Activated CD8-positive, alpha-beta memory T cell treated with anti-CD3 and anti-CD28 coated beads, Interleukin-2, amount 10 ng/mL, durations not matched to agents 7 days and 5 days (primary cell): Measurements from ENCODE around the gene ABTB2. TPM values are rescaled to one million over a fixed set of nuclear protein-coding genes. Genes with fewer than 3 reads are reported as not detected.
A peak's percentile ranks its signal among the peaks of the same experiment; 100 is the strongest.

ENCODE experiments used
- ATAC-seq: fragments of 150-1000 bp; cut with Tn5 transposase; one replicate; pipeline ENCODE4 v1.10.0; 2021; ENCODE audit warnings: moderate library complexity
- CTCF ChIA-PET: fragments of 350-600 bp; sonication (Branson Sonifier 250); formaldehyde crosslinking; loops from one replicate; lab custom pipeline; 2021; ENCODE audit warnings: antibody characterized with exemption; lab: Charles Lee
- DNase-seq: peaks from one replicate; pipeline ENCODE4 v3.0.0-alpha.2; 2020
- H3K27ac Mint-ChIP-seq: one replicate; pipeline ENCODE4 v1.8.0; 2021; ENCODE audit warnings: mild to moderate bottlenecking, mixed read lengths
- H3K27me3 Mint-ChIP-seq: one replicate; pipeline ENCODE4 v1.8.0; 2021; ENCODE audit warnings: mixed read lengths
- H3K36me3 Mint-ChIP-seq: one replicate; pipeline ENCODE4 v1.8.0; 2021; ENCODE audit warnings: mild to moderate bottlenecking, mixed read lengths
- H3K4me1 Mint-ChIP-seq: one replicate; pipeline ENCODE4 v1.8.0; 2021; ENCODE audit warnings: mixed read lengths
- H3K4me3 Mint-ChIP-seq: one replicate; pipeline ENCODE4 v1.8.0; 2021; ENCODE audit warnings: mild to moderate bottlenecking, moderate library complexity, mixed read lengths
- H3K9me3 Mint-ChIP-seq: one replicate; pipeline ENCODE4 v1.8.0; 2022; ENCODE audit warnings: low read depth, mixed read lengths
- total RNA-seq, 2 experiments: library from RNA; stranded (reverse); gene quantifications; one replicate each; pipeline ENCODE4 v1.2.3, GENCODE V29; 2021

Gene ABTB2
- total RNA-seq, 2 experiments from 2014 or later, result 3.8 to 16.8 TPM

DNA sequence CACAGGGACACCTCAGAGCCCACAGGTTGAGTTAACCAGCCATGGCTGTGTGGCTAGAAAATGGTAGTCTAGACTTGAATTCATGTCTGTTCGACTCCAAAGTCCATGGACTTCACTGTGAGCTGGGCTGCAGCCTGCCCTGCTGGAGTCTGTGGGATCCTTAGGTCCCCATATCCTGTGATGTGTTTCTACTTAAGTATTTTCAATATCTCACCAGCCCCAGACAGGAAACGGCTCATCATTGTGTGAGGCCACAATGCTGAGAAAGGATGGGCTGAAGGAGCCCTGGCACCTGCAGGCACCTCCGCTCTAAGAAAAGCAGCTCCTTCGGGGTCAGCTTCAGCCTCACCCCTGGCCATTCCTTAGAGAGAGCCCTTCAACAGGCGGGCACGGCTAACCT is 159.3 kb downstream of the ABTB2 start:
- CTCF ChIA-PET, result interaction anchor here (1.1 to 1.7 kb wide), 4 partner anchors 9 to 159 kb away, joined by 3 to 10 read pairs (median 5); partner anchors contain the start of gene ABTB2
- peaks cover 37% of the 10 kb centered on the region for H3K4me1 Mint-ChIP-seq
- H3K4me3 Mint-ChIP-seq, result no peak overlapping the region
- DNase-seq (peak; percentile 67), ATAC-seq (peak; percentile 83)
- no peaks in the 10 kb centered on the region for H3K9me3 Mint-ChIP-seq
- H3K36me3 Mint-ChIP-seq, result no peaks in the 10 kb centered on the region
- peaks cover 6% of the 10 kb centered on the region for H3K27me3 Mint-ChIP-seq
- H3K27ac Mint-ChIP-seq, result peak overlapping the region; percentile 75

DNA sequence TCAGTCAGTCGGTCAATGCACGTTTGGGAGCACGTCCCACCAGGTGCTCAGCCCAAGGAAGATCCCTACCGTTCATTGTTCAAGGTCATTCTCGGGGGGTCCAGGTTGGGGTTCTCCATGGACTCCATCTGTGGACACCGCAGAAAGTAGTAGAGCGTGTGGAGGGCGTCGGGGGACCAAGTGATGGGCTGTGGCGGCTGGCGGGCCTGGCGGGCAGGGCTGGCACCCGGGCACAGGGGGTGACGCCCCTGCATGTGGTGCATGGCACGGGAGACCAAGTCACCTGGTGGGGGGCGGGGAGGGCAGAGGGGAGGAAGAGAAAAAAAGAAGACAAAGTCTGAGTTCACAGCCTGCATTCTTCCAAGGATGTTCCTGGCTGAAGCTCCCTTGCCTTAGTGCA is 160.6 kb downstream of the ABTB2 start:
- DNase-seq (no peak), ATAC-seq (no peak)
- Mint-ChIP-seq H3K27me3 (peaks cover 6% of the 10 kb centered on the region), H3K27ac (no peak overlapping the region), H3K9me3 (no peaks in the 10 kb centered on the region), H3K4me3 (no peak overlapping the region), H3K4me1 (peaks cover 34% of the 10 kb centered on the region), H3K36me3 (no peaks in the 10 kb centered on the region)
- CTCF ChIA-PET, result interaction anchor here (1.6 kb wide), 1 partner anchor 23 kb away, joined by 5 read pairs; no protein-coding TSS in a partner anchor

DNA sequence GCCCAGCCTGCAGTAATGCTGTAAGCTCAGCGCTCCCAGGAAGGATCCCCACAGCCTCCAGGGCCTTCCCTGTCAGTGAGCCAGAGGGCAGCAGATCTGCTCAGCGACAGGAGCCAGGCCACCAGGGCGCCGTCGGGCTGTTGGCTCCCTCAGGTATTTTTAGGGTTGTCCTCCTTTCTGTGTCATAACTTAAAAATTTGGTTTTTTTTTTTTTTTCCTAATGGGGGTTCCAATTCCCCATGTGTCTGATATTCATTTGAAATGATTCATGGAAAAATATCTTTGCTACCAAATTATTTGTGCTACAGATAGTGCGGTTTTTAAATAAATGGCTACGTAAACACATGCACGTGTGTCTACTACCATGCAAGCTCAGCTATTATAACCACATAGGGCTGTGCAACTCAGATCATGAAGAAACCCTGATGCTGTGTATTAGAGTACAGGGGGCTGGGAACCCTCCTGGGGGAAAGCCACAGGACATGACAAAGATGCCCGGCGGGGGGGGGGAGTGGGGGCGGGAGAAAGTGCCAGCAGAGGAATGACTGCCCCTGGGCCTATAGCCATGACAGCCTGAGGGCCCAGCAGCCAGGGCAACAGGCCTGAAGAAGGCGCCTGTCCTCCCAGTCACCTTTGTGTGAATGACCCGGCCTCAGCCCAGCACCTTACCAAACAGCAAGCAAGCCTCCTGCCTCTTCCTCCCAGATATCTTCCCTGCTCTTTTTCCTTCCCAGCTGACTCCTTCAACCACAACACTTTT is 163.1 kb downstream of the ABTB2 start:
- H3K36me3 Mint-ChIP-seq, result no peaks in the 10 kb centered on the region

DNA sequence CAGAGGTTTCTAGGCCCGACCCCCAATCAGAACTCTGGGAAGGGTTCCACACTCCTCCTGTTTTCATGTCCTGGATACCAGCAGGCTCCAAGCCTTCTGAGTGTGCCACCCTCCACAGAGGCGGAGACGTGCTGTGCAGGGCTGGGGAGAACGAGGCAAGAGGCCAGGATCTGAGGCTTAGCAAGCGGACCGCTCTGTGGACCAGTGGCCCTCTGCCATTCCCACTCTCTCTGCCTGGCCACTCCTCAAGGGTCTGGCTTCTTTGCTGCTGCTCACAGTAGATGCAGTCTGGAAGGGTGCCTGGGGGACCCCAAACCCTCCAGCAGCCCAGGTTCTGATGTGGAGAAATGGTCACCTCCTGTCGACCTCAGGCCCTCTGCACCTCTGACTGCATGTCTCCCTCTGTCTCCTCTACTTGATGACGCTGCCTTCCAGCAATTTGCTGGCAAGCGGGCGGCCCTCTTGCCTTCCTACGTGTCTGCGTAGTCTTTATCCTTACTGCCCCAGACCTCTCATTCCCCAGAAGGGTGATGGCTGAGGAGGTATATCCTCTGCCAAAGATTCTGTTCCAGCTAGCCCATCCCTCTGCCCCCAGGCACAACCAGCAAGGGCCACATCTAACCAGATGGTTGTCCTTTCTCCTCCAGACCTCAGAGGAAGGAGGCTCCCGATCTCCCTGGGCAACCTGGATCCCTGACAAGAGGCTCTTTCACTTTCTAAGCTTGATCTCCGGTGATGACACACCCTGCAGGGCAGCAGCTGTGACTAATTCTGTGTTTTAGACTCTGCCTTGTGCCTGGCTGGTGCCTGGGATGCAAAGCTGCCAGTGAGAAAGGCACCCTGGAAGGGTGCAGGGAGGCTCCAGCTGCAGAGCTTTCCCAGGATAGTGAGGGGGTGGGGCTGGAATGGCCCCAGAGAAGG is 165.1 kb downstream of the ABTB2 start:
- Mint-ChIP-seq H3K27me3 (peaks cover 2% of the 10 kb centered on the region), H3K4me1 (peaks cover 16% of the 10 kb centered on the region), H3K36me3 (no peaks in the 10 kb centered on the region), H3K4me3 (no peak overlapping the region), H3K27ac (peak overlapping the region; percentile 13), H3K9me3 (no peaks in the 10 kb centered on the region)
- CTCF ChIA-PET, result interaction anchor here (1.0 to 1.6 kb wide), 2 partner anchors 11 to 22 kb away, joined by 3 to 5 read pairs; no protein-coding TSS in a partner anchor
- no peak for DNase-seq
- no peak for ATAC-seq

More for the DNA sequence above, 163.1 kb downstream of the ABTB2 start:
- H3K4me1 Mint-ChIP-seq, result peaks cover 33% of the 10 kb centered on the region
- DNase-seq, result no peak
- no peak for ATAC-seq
- H3K27ac Mint-ChIP-seq, result peak overlapping the region; percentile 14
- CTCF ChIA-PET, result interaction anchor here (0.8 to 1.6 kb wide), 2 partner anchors 20 to 163 kb away, joined by 4 to 5 read pairs; partner anchors contain the start of gene ABTB2
- no peaks in the 10 kb centered on the region for H3K9me3 Mint-ChIP-seq
- H3K4me3 Mint-ChIP-seq, result no peak overlapping the region
- no peaks in the 10 kb centered on the region for H3K27me3 Mint-ChIP-seq

DNA sequence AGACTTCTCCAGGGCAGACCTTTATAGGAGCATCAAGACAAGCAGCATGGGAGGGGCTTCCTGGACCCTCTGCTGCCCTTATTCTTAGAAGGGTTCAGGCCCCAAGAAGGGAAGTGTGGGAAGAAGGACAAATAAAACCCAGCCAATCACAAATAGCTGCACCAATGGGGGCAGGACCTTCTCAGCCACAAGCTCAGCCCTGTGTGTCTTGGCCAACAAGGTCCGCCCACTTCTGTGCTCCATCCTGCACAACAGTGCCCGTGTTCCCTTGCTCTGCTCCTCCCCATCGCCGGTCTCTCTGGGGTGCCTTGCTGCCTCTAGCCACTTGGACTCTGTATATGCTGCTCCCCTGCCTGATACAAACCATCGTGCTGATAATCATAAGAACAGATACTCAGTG is 166.2 kb downstream of the ABTB2 start:
- Mint-ChIP-seq H3K27ac (no peak overlapping the region), H3K27me3 (peaks cover 2% of the 10 kb centered on the region), H3K4me3 (no peak overlapping the region), H3K4me1 (peaks cover 8% of the 10 kb centered on the region), H3K36me3 (no peaks in the 10 kb centered on the region), H3K9me3 (no peaks in the 10 kb centered on the region)
- DNase-seq, result no peak
- no peak for ATAC-seq
- CTCF ChIA-PET, result interaction anchor here (2.0 kb wide), 1 partner anchor 17 kb away, joined by 8 read pairs; no protein-coding TSS in a partner anchor

DNA sequence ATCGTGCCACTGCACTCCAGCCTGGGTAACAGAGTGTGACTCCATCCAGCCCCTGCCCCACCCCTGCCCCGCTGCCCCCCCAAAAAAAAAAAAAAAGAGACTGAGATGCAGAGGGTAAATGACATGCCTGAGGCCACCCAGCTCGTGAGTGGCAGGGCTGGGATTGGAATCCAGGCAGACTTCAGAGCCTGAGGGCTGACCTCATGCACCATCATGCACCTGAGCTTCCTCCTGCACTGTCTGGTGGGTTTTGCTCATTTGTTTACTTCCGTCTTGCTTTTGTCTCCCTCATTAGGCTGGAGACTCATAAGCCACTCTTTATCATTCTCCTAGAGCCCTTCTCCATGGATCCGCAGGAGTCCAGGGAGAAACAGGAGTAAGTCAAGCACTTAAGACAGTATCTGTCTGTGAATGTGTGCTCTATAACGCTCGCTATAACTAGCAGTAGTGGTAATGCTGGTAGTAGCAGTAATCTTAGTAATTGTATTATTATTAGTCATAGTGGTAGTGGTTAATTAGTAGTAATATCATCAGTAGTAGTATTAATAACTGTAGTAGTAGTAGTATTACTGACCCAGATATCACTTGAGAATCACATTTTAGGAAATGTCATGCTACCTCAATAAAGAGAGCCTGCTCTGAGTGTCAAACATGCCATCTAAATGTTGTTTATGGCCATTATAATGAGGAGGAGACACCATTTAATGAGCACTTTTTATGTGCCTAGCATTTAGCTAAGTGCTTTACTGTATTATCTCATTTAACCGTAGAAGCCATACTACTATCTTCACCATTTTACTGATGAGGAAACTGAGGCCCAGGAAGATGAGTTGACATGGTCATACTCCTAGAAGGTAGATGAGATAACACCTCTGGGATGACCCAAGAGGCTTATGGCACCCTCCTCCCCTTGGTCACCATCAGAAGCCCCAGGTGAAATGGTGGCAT is 167.3 kb downstream of the ABTB2 start:
- Mint-ChIP-seq H3K4me1 (peaks cover 8% of the 10 kb centered on the region), H3K9me3 (no peaks in the 10 kb centered on the region), H3K27ac (no peak overlapping the region), H3K36me3 (no peaks in the 10 kb centered on the region), H3K4me3 (no peak overlapping the region), H3K27me3 (peaks cover 2% of the 10 kb centered on the region)
- ATAC-seq (no peak), DNase-seq (no peak)
- CTCF ChIA-PET, result interaction anchor here (2.0 kb wide), 1 partner anchor 16 kb away, joined by 8 read pairs; no protein-coding TSS in a partner anchor

DNA sequence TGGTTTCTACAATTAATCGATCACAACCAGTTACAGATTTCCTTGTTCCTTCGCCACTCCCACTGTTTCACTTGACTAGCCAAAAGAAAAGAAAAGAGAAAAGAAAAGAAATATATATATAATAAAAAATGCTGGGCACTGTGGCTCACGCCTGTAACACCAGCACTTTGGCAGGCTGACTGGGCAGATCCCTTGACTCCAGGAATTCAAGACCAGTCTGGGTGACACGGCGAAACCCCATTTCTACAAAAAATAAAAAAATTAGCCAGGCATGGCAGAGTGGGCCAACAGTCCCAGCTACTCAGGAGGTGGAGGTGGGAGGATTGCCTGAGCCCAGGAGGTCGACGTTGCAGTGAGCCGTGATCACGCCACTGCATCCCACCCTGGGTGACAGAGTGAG is 168.6 kb downstream of the ABTB2 start:
- peaks cover 2% of the 10 kb centered on the region for H3K27me3 Mint-ChIP-seq
- H3K4me1 Mint-ChIP-seq, result peaks cover 8% of the 10 kb centered on the region
- no peak for ATAC-seq
- no peaks in the 10 kb centered on the region for H3K9me3 Mint-ChIP-seq
- no peaks in the 10 kb centered on the region for H3K36me3 Mint-ChIP-seq
- no peak for DNase-seq
- CTCF ChIA-PET, result no interaction called here
- H3K27ac Mint-ChIP-seq, result no peak overlapping the region
- no peak overlapping the region for H3K4me3 Mint-ChIP-seq

DNA sequence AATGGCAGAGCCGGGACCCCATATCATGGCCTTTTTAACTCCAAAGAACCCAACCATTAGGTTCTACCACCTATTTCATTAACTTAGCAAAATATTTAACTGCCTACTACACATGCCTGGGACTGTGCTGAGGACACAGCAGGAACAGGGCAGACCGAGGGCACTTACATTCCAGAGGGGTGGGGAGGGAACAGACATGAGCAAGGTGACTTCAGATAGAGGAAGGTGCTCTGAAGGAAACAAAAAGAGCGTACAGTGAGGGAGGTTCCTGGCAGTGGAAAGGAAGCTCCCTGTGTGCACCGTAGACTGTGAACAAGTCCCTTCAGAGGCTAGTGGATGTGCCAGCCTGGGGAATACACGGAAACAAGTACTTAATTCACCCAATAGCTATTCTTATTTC is 169.6 kb downstream of the ABTB2 start:
- Mint-ChIP-seq H3K27me3 (peaks cover 2% of the 10 kb centered on the region), H3K27ac (no peak overlapping the region), H3K4me3 (no peak overlapping the region), H3K9me3 (no peaks in the 10 kb centered on the region), H3K4me1 (peaks cover 7% of the 10 kb centered on the region), H3K36me3 (no peaks in the 10 kb centered on the region)
- no peak for DNase-seq
- CTCF ChIA-PET, result interaction anchor here (6.5 kb wide), 1 partner anchor 14 kb away, joined by 44 read pairs; no protein-coding TSS in a partner anchor
- no peak for ATAC-seq

DNA sequence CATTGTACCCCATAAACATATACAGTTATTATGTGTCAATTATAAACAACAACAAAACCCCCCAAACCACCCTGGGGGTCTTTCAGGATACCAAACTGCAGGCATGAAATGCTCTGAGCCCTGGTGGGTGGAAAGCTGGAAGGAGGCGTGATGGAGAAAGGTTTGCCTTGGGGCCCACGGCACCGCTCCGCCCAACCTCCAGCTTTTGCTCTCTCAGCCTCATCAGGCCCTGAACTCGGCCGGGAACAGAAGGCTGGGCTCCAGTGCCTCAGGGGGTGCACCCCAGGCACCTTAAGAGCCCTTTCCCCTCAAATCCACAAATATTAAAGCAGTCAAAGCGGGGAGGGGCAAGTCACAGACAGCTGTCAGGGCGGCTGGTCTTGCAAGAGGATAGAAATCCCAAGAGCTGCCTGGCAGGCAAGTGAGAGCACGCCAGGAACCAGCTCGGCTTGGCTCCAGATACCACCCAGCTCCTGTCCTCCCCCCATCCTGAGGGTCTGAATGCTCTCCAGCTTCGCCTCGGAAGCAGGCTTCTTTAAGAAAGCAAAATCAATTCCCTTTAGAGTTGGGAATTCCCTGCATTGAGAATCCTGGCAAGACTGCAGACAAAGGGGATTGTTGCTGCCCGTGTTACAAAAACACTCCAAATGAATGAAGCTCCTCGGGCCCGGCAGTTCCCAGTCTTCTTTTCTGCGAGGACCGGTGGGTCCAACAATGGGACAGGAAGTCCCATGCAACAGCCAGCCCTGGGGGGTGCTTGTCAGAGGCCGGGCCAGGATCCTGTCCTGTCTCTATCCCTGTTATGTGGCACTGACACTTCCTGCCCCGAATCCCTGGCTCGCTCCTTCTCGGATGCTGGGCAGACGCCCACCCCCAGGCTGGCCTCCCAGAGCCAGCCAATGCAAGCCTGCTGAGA is 171.6 kb downstream of the ABTB2 start:
- H3K9me3 Mint-ChIP-seq, result no peaks in the 10 kb centered on the region
- ATAC-seq (no peak), DNase-seq (no peak)
- peaks cover 10% of the 10 kb centered on the region for H3K4me1 Mint-ChIP-seq
- CTCF ChIA-PET, result interaction anchor here (6.5 kb wide), 1 partner anchor 12 kb away, joined by 44 read pairs; no protein-coding TSS in a partner anchor
- no peaks in the 10 kb centered on the region for H3K36me3 Mint-ChIP-seq
- peaks cover 2% of the 10 kb centered on the region for H3K27me3 Mint-ChIP-seq
- no peak overlapping the region for H3K4me3 Mint-ChIP-seq
- H3K27ac Mint-ChIP-seq, result no peak overlapping the region

DNA sequence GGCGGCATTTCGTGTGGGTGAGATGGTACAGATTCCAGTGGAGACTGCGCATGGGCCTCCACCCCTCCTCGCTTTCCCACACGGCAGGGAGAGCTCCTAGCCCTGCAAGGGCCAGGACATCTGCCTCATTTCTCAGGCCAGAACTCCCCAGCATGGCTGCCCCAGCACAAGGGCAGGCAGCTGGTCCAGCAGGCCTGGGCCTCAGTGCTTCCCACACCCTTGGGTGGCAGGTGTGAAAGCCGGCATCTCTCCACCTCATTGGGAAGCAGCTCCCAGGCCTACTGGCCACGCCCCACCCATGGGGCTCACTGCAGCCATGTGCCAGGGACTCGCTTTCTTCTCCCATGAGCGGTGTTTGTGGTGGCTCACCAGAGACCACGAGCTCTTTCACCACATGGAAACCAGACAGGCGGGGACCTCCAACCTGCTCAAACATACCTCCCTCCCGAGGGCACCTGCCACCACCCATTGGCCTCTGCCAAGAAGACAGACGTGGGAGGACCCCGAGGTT is 173.2 kb downstream of the ABTB2 start:
- H3K4me1 Mint-ChIP-seq, result peaks cover 25% of the 10 kb centered on the region
- DNase-seq (no peak), ATAC-seq (no peak)
- no peaks in the 10 kb centered on the region for H3K9me3 Mint-ChIP-seq
- H3K4me3 Mint-ChIP-seq, result no peak overlapping the region
- no peaks in the 10 kb centered on the region for H3K36me3 Mint-ChIP-seq
- no peak overlapping the region for H3K27ac Mint-ChIP-seq
- CTCF ChIA-PET, result interaction anchor here (0.6 to 6.5 kb wide), 3 partner anchors 10 to 197 kb away, joined by 3 to 44 read pairs (median 4); no protein-coding TSS in a partner anchor
- peaks cover under 1% of the 10 kb centered on the region for H3K27me3 Mint-ChIP-seq

DNA sequence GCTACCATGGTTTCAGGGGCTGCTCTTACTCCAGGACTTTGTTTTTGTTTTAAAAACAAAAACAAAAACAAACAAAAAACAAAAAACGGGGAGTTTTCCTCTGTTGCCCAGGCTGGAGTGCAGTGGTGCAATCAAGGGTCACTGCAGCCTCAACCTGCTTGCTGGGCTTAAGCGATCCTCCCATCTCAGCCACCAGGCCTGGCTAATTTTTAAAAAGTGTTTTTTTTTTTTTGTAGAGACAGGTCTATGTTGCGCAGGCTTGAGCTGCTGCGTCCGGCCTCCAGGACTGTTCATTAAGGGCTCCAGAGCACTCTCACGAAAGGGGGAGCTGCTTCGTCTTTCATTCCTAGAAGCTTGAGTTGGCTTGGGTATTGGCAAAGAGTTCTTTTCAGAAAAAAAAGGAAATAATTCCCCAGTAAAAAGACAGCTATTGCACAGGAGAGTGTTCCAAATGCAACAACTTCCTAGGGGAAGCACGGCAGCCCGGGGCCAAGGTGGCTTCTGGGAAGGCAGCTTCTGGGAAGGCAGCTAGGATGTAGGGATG is 173.9 kb downstream of the ABTB2 start:
- H3K27ac Mint-ChIP-seq, result no peak overlapping the region

More for the DNA sequence above, 173.9 kb downstream of the ABTB2 start:
- CTCF ChIA-PET, result interaction anchor here (1.5 to 6.5 kb wide), 2 partner anchors 9 to 196 kb away, joined by 4 to 44 read pairs; no protein-coding TSS in a partner anchor
- Mint-ChIP-seq H3K4me3 (no peak overlapping the region), H3K36me3 (no peaks in the 10 kb centered on the region), H3K27me3 (no peaks in the 10 kb centered on the region), H3K4me1 (peaks cover 27% of the 10 kb centered on the region), H3K9me3 (no peaks in the 10 kb centered on the region)
- DNase-seq (no peak), ATAC-seq (no peak)
